Hepatocyte (in vitro differentiated cells): ENCODE measurements around the gene TAP1. TPM values are rescaled to one million over a fixed set of nuclear protein-coding genes. Genes with fewer than 3 reads are reported as not detected.
A peak's percentile ranks its signal among the peaks of the same experiment; 100 is the strongest.

Experiments
- DNase-seq: peaks from one replicate; pipeline ENCODE4 v3.0.0-alpha.2; 2016; ENCODE audit warnings: low spot score
- H2AFZ ChIP-seq: fragments of 200-600 bp; sonication (generic); 2 replicates; pipeline ENCODE4 v1.6.0; 2016; ENCODE audit warnings: antibody characterized with exemption, mild to moderate bottlenecking
- H3K27ac ChIP-seq: fragments of 200-600 bp; sonication (generic); 2 replicates; pipeline ENCODE4 v1.5.1; 2016; ENCODE audit warnings: mild to moderate bottlenecking
- H3K27me3 ChIP-seq: fragments of 200-600 bp; sonication (generic); 2 replicates; pipeline ENCODE4 v1.6.1; 2016
- H3K36me3 ChIP-seq: fragments of 200-600 bp; sonication (generic); replicated peaks from 2 replicates; pipeline ENCODE4 v1.5.1; 2016; ENCODE audit warnings: low read depth; ENCODE audit not compliant: insufficient read depth
- H3K4me1 ChIP-seq: fragments of 200-600 bp; sonication (generic); 2 replicates; pipeline ENCODE4 v1.5.1; 2016; ENCODE audit warnings: mild to moderate bottlenecking, moderate library complexity; ENCODE audit not compliant: insufficient read depth
- H3K4me2 ChIP-seq: fragments of 200-600 bp; sonication (generic); 2 replicates; pipeline ENCODE4 v1.6.0; 2016
- H3K4me3 ChIP-seq: fragments of 200-600 bp; sonication (generic); 2 replicates; pipeline ENCODE4 v1.5.1; 2016; ENCODE audit warnings: mild to moderate bottlenecking
- H3K79me2 ChIP-seq: fragments of 200-600 bp; sonication (generic); 2 replicates; pipeline ENCODE4 v1.6.0; 2017; ENCODE audit warnings: mild to moderate bottlenecking
- H3K9me2 ChIP-seq: fragments of 200-600 bp; sonication (generic); replicated peaks from 2 replicates; pipeline ENCODE4 v1.6.0; 2017; ENCODE audit warnings: mild to moderate bottlenecking; ENCODE audit not compliant: insufficient read depth
- H3K9me3 ChIP-seq: fragments of 200-600 bp; sonication (generic); 2 replicates; pipeline ENCODE4 v1.5.1; 2016; ENCODE audit warnings: low read depth, mild to moderate bottlenecking
- H4K20me1 ChIP-seq: fragments of 200-600 bp; sonication (generic); 2 replicates; pipeline ENCODE4 v1.6.0; 2016; ENCODE audit warnings: mild to moderate bottlenecking; ENCODE audit not compliant: insufficient read depth, poor library complexity, severe bottlenecking
- CTCF ChIP-seq: fragments of 200-600 bp; sonication (generic); IDR thresholded peaks from 2 replicates; pipeline ENCODE4 v1.5.1; 2016; ENCODE audit warnings: antibody characterized with exemption, mild to moderate bottlenecking; ENCODE audit not compliant: poor library complexity
- EZH2 ChIP-seq: fragments of 200-600 bp; sonication (generic); IDR thresholded peaks from 2 replicates; pipeline ENCODE4 v1.6.1; 2016; ENCODE audit warnings: antibody characterized with exemption, mild to moderate bottlenecking, borderline replicate concordance
- EZH2phosphoT487 ChIP-seq: fragments of 200-600 bp; sonication (generic); IDR thresholded peaks from one replicate; pipeline ENCODE4 v1.6.1; 2018; ENCODE audit warnings: antibody characterized with exemption, mild to moderate bottlenecking, low read depth, moderate library complexity; ENCODE audit not compliant: unreplicated experiment, severe bottlenecking
- WGBS: methylation state at CpG from one replicate; pipeline ENCODE4 v1.1.6; 2016; ENCODE audit warnings: low lambda C conversion rate; ENCODE audit errors: missing lambda C conversion rate; 5-methylcytosine and 5-hydroxymethylcytosine counted together
- polyA plus RNA-seq: library from polyadenylated mRNA; unstranded; fragments of >200 nt; fragmentation: Nextera tagmentation; extraction: Ambion mirVana; gene quantifications from 2 replicates; pipeline ENCODE4 v1.2.1, GENCODE V29; 2016
- total RNA-seq: library from RNA; depleted of rRNA; stranded (reverse); fragments of >200 nt; gene quantifications from 2 replicates; pipeline ENCODE4 v1.2.3, GENCODE V29; 2014

Gene TAP1
- total and polyA plus RNA-seq, 2 experiments from 2014 or later: 14.1 to 15.2 TPM

- H2AFZ ChIP-seq: no peak overlapping the region
- H3K27me3 ChIP-seq: peaks cover 18% of the 10 kb centered on the region
- no peaks in the 10 kb centered on the region for H4K20me1 ChIP-seq
- H3K4me3 ChIP-seq: no peak overlapping the region
- no peak overlapping the region for H3K4me2 ChIP-seq
- TF ChIP-seq EZH2phosphoT487 (no peak), EZH2 (no peak)
- no peaks in the 10 kb centered on the region for H3K9me2 ChIP-seq
- WGBS: 75% methylated on average over 10 of the region's 10 CpGs
- H3K79me2 ChIP-seq: no peaks in the 10 kb centered on the region
- H3K36me3 ChIP-seq: no peaks in the 10 kb centered on the region
- no peak overlapping the region for H3K27ac ChIP-seq
- H3K4me1 ChIP-seq: no peaks in the 10 kb centered on the region
- no peaks in the 10 kb centered on the region for H3K9me3 ChIP-seq
- DNase-seq: no peak
These were observed 12.4 kb upstream of the TAP1 start for GRCh38 chr6:32865724-32866443.

DNA sequence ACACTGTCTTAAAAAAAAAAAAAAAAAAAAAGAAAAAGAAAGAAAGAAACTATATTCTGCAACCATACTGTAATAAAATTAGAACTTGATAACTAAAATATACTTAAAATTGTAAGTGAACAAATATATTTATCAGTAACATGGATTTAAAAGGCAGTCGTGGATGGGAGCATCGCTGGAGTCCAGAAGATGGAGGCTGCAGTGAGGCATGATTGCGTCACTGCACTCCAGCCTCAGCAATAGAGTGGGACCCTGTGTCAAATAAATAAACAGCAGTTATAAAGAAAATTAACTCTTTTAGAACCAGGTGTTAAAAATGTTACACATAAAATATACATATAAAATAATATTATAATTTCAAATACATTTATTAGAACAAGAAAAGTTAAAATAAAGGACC is 9.2 kb upstream of the TAP1 start:
- H3K9me2 ChIP-seq: no peaks in the 10 kb centered on the region
- WGBS: 85% methylated on average over 3 of the region's 3 CpGs
- no peaks in the 10 kb centered on the region for H3K36me3 ChIP-seq
- H3K27ac ChIP-seq: no peak overlapping the region
- DNase-seq: no peak
- no peaks in the 10 kb centered on the region for H3K4me1 ChIP-seq
- no peaks in the 10 kb centered on the region for H3K9me3 ChIP-seq
- no peaks in the 10 kb centered on the region for H3K79me2 ChIP-seq
- H3K4me2 ChIP-seq: no peak overlapping the region
- no peak overlapping the region for H3K4me3 ChIP-seq
- H4K20me1 ChIP-seq: no peaks in the 10 kb centered on the region
- peaks cover 14% of the 10 kb centered on the region for H3K27me3 ChIP-seq
- TF ChIP-seq CTCF: no peak
- no peak for TF ChIP-seq EZH2
- TF ChIP-seq EZH2phosphoT487: no peak
- no peak overlapping the region for H2AFZ ChIP-seq

- Histone ChIP-seq H3K4me3 (no peak overlapping the region), H3K9me2 (no peaks in the 10 kb centered on the region), H2AFZ (no peak overlapping the region), H4K20me1 (no peaks in the 10 kb centered on the region), H3K27me3 (peaks cover 24% of the 10 kb centered on the region), H3K79me2 (no peaks in the 10 kb centered on the region), H3K9me3 (no peaks in the 10 kb centered on the region), H3K4me1 (no peaks in the 10 kb centered on the region), H3K27ac (peak overlapping the region; percentile 20), H3K4me2 (no peak overlapping the region), H3K36me3 (no peaks in the 10 kb centered on the region)
- WGBS: 81% methylated on average over 1 of the region's 1 CpG
- no peak for TF ChIP-seq EZH2phosphoT487
- no peak for DNase-seq
These were observed 7.2 kb upstream of the TAP1 start for GRCh38 chr6:32860674-32861073.

DNA sequence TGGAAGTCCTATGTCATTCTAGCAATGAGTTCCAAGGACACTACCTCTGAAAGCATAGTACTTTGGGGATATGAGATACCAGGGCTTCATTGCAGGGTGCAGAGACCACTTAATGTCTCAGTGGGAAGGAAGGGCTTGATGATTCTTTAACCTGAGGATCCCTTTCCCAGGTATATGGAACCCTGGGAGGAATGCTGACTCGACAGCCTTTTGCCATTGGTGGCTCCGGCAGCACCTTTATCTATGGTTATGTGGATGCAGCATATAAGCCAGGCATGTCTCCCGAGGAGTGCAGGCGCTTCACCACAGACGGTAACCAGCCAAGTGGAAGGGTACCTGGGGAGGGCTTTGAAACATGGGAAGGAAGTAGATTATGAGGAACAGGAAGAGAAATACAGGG is 4.7 kb upstream of the TAP1 start:
- Histone ChIP-seq H4K20me1 (no peaks in the 10 kb centered on the region), H3K4me3 (no peak overlapping the region), H3K4me2 (no peak overlapping the region), H3K27ac (no peak overlapping the region), H3K27me3 (peaks cover 29% of the 10 kb centered on the region), H3K4me1 (no peaks in the 10 kb centered on the region), H3K36me3 (no peaks in the 10 kb centered on the region), H2AFZ (no peak overlapping the region), H3K9me2 (no peaks in the 10 kb centered on the region), H3K79me2 (no peaks in the 10 kb centered on the region), H3K9me3 (no peaks in the 10 kb centered on the region)
- WGBS: 79% methylated on average over 5 of the region's 5 CpGs
- DNase-seq: no peak
- TF ChIP-seq EZH2 (no peak), CTCF (no peak), EZH2phosphoT487 (no peak)
